K562 (cell line): ENCODE measurements around the gene MTRFR. TPM values are rescaled to one million over a fixed set of nuclear protein-coding genes. Genes with fewer than 3 reads are reported as not detected.

Source experiments
- CBX2 ChIP-seq: fragments of 200-600 bp; sonication (generic); IDR thresholded peaks from one replicate; pipeline ENCODE4 v1.6.1; 2012; ENCODE audit warnings: mild to moderate bottlenecking, low read length, inconsistent platforms; ENCODE audit not compliant: insufficient read depth, poor library complexity, severe bottlenecking
- CEBPB ChIP-seq: fragments of 450-650 bp; IDR thresholded peaks from 2 replicates; pipeline ENCODE4 v1.6.1; 2016; ENCODE audit warnings: missing genetic modification characterization, missing compliant biosample characterization
- CREB3L1 ChIP-seq: fragments of 450-650 bp; IDR thresholded peaks from 2 replicates; pipeline ENCODE4 v1.6.1; 2014; ENCODE audit warnings: low read depth, mild to moderate bottlenecking, moderate library complexity, borderline replicate concordance
- ESRRB ChIP-seq: fragments of 250-450 bp; sonication (Bioruptor Pico); IDR thresholded peaks from 2 replicates; pipeline ENCODE4 v1.5.0; 2020; ENCODE audit warnings: mild to moderate bottlenecking, moderate library complexity, borderline replicate concordance
- ETV6 ChIP-seq, 3 experiments: fragments of 150-350 bp in 1 of 3; sonication (generic) in 1 of 3; formaldehyde crosslinking in 1 of 3; IDR thresholded peaks; 2 replicates each; pipeline versions ENCODE4 v1.6.1 to v1.8.0; 2014 to 2022; ENCODE audit warnings: borderline replicate concordance in 2 of 3, low read depth in 2 of 3, antibody characterized with exemption in 1 of 3, low read length in 1 of 3, mild to moderate bottlenecking in 1 of 3, missing genetic modification reagents in 1 of 3
- ID3 ChIP-seq, 2 experiments: fragments of 250-450 bp in 1 of 2; fragments of 450-650 bp in 1 of 2; sonication (Bioruptor Pico) in 1 of 2; IDR thresholded peaks; 2 replicates each; pipeline versions ENCODE4 v1.6.1 to v1.8.0; 2016 to 2021; ENCODE audit warnings: mild to moderate bottlenecking in 2 of 2, moderate library complexity in 2 of 2, missing compliant biosample characterization in 1 of 2, missing genetic modification characterization in 1 of 2
- ILK ChIP-seq: fragments of 450-650 bp; IDR thresholded peaks from 2 replicates; pipeline ENCODE4 v1.6.1; 2016; ENCODE audit warnings: missing genetic modification characterization, low read depth, mild to moderate bottlenecking, missing compliant biosample characterization, moderate library complexity, borderline replicate concordance
- NRF1 ChIP-seq, 2 experiments: fragments of 450-650 bp; IDR thresholded peaks in 1 of 2; conservative IDR thresholded peaks in 1 of 2; 2 replicates each; pipeline ENCODE4 v1.6.1; 2014; ENCODE audit warnings: mild to moderate bottlenecking in 2 of 2
- RFX7 ChIP-seq: fragments of 250-450 bp; sonication (Bioruptor Pico); IDR thresholded peaks from 2 replicates; pipeline ENCODE4 v1.5.1; 2021; ENCODE audit warnings: mild to moderate bottlenecking
- SMC3 ChIP-seq: conservative IDR thresholded peaks from 2 replicates; pipeline ENCODE4 v1.6.1; 2011; ENCODE audit warnings: low read depth, low read length, improper control_type of control experiment; ENCODE audit not compliant: insufficient read depth
- polyA plus RNA-seq, 8 experiments: library from polyadenylated mRNA; depleted of rRNA in 4 of 8; stranded (reverse) in 5 of 8; unstranded in 3 of 8; fragments of >200 nt; fragmentation: Nextera tagmentation in 2 of 8; fragmentation: Illumina TruSeq in 1 of 8; extraction: Ambion mirVana in 2 of 8; extraction: Trizol in 1 of 8; gene quantifications; 2 replicates each; pipeline versions ENCODE4 v1.2.1 to v1.2.3, GENCODE V29; 2011 to 2014; ENCODE audit warnings: inconsistent platforms in 1 of 8, missing spikeins in 1 of 8
- total RNA-seq, 7 experiments: library from RNA; depleted of rRNA in 6 of 7; stranded (reverse); fragments of >200 nt in 6 of 7; fragmentation: Illumina TruSeq in 2 of 7; extraction: Trizol in 2 of 7; gene quantifications; 2 replicates each; pipeline versions ENCODE4 v1.2.1 to v1.2.3, GENCODE V29; 2011 to 2021; ENCODE audit warnings: low replicate concordance in 1 of 7
- TF ChIP-seq, protein P1 (sequence below), 2 experiments: fragments of 200-800 bp in 1 of 2; sonication (Bioruptor generic) in 1 of 2; sonication (generic) in 1 of 2; formaldehyde crosslinking in 1 of 2; IDR thresholded peaks in 1 of 2; conservative IDR thresholded peaks in 1 of 2; 2 replicates each; pipeline versions ENCODE4 v1.5.0 to v1.6.1; 2016 to 2020; ENCODE audit warnings: missing compliant biosample characterization in 1 of 2, missing genetic modification characterization in 1 of 2, missing genetic modification reagents in 1 of 2
- TF ChIP-seq, protein P2 (sequence below): fragments of 250-450 bp; sonication (Bioruptor Pico); IDR thresholded peaks from 2 replicates; pipeline ENCODE4 v1.6.1; 2021; ENCODE audit warnings: mild to moderate bottlenecking
- TF ChIP-seq, protein P3 (sequence below), 2 experiments: fragments of 450-650 bp in 1 of 2; IDR thresholded peaks; 2 replicates each; pipeline ENCODE4 v1.6.1; 2011 to 2017; ENCODE audit warnings: low read depth in 2 of 2, antibody characterized with exemption in 1 of 2, borderline replicate concordance in 1 of 2, low read length in 1 of 2, mild to moderate bottlenecking in 1 of 2, mixed read lengths in 1 of 2; ENCODE audit not compliant: control insufficient read depth in 1 of 2
- TF ChIP-seq, protein P4 (sequence below): fragments of 450-650 bp; formaldehyde crosslinking; IDR thresholded peaks from 2 replicates; pipeline ENCODE4 v1.4.0; 2020; ENCODE audit warnings: mild to moderate bottlenecking, mixed read lengths

The MTRFR gene
- total and polyA plus RNA-seq, 9 of the 15 experiments (the other 6 are each of a cell fraction or from before 2014, with no cell fraction given) = 16.7 to 55.6 (median 34.7) TPM

DNA sequence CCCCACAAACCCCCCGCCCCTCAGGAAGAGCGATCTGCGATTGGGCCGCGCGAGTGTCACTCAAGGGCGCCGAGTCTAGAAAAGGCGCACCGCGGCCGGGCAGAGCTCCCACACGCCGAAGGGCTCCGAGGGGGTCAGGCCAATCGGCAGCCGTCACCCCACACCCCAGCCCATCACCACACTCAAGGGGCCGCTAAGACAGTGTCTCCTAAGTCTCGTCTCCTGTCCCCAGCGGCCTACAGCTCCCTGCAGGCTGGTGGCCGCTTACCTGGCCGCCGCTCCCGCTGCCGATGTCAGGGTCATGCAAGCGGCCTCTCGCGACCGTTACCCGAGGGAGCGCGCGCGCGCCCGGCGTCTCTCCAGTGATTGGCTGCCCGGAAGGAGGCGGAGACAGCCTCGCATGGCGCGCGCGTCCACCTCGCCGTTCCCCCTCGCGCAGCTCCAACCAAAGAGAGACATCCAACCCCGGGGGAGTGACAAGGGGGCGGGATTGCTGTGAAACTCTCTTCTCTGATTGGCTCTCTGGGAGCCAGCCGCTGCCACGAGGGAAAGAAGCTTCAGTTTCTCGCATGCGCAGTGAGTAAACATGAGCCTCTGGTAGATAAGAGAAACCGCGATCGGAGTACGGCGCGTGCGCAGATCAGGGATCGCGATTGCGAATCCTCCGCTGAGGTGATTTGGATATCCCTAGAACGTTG is at the start of gene MTRFR, which contains the start of gene MPHOSPH9 (continued):
- TF ChIP-seq, protein P1, sequence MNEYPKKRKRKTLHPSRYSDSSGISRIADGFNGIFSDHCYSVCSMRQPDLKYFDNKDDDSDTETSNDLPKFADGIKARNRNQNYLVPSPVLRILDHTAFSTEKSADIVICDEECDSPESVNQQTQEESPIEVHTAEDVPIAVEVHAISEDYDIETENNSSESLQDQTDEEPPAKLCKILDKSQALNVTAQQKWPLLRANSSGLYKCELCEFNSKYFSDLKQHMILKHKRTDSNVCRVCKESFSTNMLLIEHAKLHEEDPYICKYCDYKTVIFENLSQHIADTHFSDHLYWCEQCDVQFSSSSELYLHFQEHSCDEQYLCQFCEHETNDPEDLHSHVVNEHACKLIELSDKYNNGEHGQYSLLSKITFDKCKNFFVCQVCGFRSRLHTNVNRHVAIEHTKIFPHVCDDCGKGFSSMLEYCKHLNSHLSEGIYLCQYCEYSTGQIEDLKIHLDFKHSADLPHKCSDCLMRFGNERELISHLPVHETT (CRISPR knock-in tag; conservative IDR thresholded peaks at IDR 0.05 in 1 of 2, IDR thresholded peaks at IDR 0.05 in 1 of 2) = no peak; a peak in 1 of 4 replicates
- 0 out of 2 replicates have a peak, but pooled peaks have one; percentile 65 for TF ChIP-seq RFX7 (CRISPR knock-in tag)
- TF ChIP-seq ETV6 (IDR thresholded peaks at IDR 0.05; ENCODE audit: borderline replicate concordance in 1 of 2, low read depth in 2 of 2, low read length in 1 of 2) = no peak; a peak in 1 of 4 replicates
- TF ChIP-seq ETV6 (CRISPR knock-in tag; IDR thresholded peaks at IDR 0.05; ENCODE audit: borderline replicate concordance) = no peak
- TF ChIP-seq SMC3 = no peak
- TF ChIP-seq, protein P2, sequence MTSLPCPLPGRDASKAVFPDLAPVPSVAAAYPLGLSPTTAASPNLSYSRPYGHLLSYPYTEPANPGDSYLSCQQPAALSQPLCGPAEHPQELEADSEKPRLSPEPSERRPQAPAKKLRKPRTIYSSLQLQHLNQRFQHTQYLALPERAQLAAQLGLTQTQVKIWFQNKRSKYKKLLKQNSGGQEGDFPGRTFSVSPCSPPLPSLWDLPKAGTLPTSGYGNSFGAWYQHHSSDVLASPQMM = no peak
- peak; percentile 58; the same call in 1 of the 2 replicates for TF ChIP-seq CREB3L1
- TF ChIP-seq ID3 (CRISPR knock-in tag; IDR thresholded peaks at IDR 0.05) = no peak
- TF ChIP-seq ID3 (tag; IDR thresholded peaks at IDR 0.05) = peak; percentile 46; the same call in 1 of the 2 replicates
- TF ChIP-seq, protein P3, sequence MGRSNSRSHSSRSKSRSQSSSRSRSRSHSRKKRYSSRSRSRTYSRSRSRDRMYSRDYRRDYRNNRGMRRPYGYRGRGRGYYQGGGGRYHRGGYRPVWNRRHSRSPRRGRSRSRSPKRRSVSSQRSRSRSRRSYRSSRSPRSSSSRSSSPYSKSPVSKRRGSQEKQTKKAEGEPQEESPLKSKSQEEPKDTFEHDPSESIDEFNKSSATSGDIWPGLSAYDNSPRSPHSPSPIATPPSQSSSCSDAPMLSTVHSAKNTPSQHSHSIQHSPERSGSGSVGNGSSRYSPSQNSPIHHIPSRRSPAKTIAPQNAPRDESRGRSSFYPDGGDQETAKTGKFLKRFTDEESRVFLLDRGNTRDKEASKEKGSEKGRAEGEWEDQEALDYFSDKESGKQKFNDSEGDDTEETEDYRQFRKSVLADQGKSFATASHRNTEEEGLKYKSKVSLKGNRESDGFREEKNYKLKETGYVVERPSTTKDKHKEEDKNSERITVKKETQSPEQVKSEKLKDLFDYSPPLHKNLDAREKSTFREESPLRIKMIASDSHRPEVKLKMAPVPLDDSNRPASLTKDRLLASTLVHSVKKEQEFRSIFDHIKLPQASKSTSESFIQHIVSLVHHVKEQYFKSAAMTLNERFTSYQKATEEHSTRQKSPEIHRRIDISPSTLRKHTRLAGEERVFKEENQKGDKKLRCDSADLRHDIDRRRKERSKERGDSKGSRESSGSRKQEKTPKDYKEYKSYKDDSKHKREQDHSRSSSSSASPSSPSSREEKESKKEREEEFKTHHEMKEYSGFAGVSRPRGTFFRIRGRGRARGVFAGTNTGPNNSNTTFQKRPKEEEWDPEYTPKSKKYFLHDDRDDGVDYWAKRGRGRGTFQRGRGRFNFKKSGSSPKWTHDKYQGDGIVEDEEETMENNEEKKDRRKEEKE (IDR thresholded peaks at IDR 0.05; ENCODE audit: borderline replicate concordance in 1 of 2, control insufficient read depth in 1 of 2, low read depth in 2 of 2, low read length in 1 of 2) = no peak
- no peak for TF ChIP-seq ESRRB
- TF ChIP-seq CEBPB (tag) = no peak
- TF ChIP-seq NRF1 (conservative IDR thresholded peaks at IDR 0.05 in 1 of 2, IDR thresholded peaks at IDR 0.05 in 1 of 2) = peak; percentile 99
- TF ChIP-seq ILK (tag) = no peak
- TF ChIP-seq, protein P4, sequence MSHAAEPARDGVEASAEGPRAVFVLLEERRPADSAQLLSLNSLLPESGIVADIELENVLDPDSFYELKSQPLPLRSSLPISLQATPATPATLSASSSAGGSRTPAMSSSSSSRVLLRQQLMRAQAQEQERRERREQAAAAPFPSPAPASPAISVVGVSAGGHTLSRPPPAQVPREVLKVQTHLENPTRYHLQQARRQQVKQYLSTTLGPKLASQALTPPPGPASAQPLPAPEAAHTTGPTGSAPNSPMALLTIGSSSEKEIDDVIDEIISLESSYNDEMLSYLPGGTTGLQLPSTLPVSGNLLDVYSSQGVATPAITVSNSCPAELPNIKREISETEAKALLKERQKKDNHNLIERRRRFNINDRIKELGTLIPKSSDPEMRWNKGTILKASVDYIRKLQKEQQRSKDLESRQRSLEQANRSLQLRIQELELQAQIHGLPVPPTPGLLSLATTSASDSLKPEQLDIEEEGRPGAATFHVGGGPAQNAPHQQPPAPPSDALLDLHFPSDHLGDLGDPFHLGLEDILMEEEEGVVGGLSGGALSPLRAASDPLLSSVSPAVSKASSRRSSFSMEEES (CRISPR knock-in tag) = no peak
- no peak for TF ChIP-seq CBX2
